Suppressor macrophage (primary cell): ENCODE data around the gene CASR.
A peak's percentile ranks its signal among the peaks of the same experiment; 100 is the strongest.

ENCODE experiments used
- DNase-seq, 4 experiments: peaks; one replicate each; pipeline ENCODE4 v3.0.0-alpha.2; 2020 to 2022

The CASR gene

GRCh38 chr3:122260206-122260605 lies 76.7 kb downstream of the CASR start:
- peak in 2 of 4 experiments; percentile 17 to 34 for DNase-seq

- DNase-seq, result no peak
Observed at GRCh38 chr3:122263058-122263457, 79.6 kb downstream of the CASR start.

GRCh38 chr3:122263974-122264588 lies 80.6 kb downstream of the CASR start:
- DNase-seq, result peak in 1 of 4 experiments; percentile 28

- DNase-seq, result peak in 2 of 4 experiments; percentile 19 to 24
Observed at GRCh38 chr3:122265957-122266356, 82.5 kb downstream of the CASR start.

GRCh38 chr3:122268257-122269024 lies 85.0 kb downstream of the CASR start:
- no peak for DNase-seq

GRCh38 chr3:122269045-122269444 lies 85.6 kb downstream of the CASR start:
- no peak for DNase-seq

GRCh38 chr3:122271246-122271898 lies 87.9 kb downstream of the CASR start:
- DNase-seq, result peak in 1 of 4 experiments; percentile 19

GRCh38 chr3:122272879-122273278 lies 89.4 kb downstream of the CASR start:
- DNase-seq, result peak; percentile 42 to 77 (median 68)

GRCh38 chr3:122273498-122273897 lies 90.0 kb downstream of the CASR start:
- no peak for DNase-seq

GRCh38 chr3:122281891-122282290 lies 98.4 kb downstream of the CASR start:
- DNase-seq, result no peak

- DNase-seq, result no peak
Observed at GRCh38 chr3:122283796-122284445, 100.5 kb downstream of the CASR start.

- no peak for DNase-seq
Observed at GRCh38 chr3:122284486-122284885, 101.0 kb downstream of the CASR start.

GRCh38 chr3:122294359-122294758 lies 110.9 kb downstream of the CASR start:
- DNase-seq, result no peak

GRCh38 chr3:122295266-122296062 lies 112.0 kb downstream of the CASR start:
- peak; percentile 68 to 84 (median 80) for DNase-seq

GRCh38 chr3:122298239-122298638 lies 114.8 kb downstream of the CASR start:
- DNase-seq, result no peak

- no peak for DNase-seq
Observed at GRCh38 chr3:122299215-122299614, 115.7 kb downstream of the CASR start.

GRCh38 chr3:122299872-122300460 lies 116.5 kb downstream of the CASR start:
- DNase-seq, result peak; percentile 74 to 82 (median 77)

GRCh38 chr3:122301063-122301462 lies 117.6 kb downstream of the CASR start:
- DNase-seq, result no peak

GRCh38 chr3:122305818-122306621 lies 122.6 kb downstream of the CASR start:
- peak in 3 of 4 experiments; percentile 31 to 38 (median 33) for DNase-seq

GRCh38 chr3:122306622-122306953 lies 123.1 kb downstream of the CASR start:
- no peak for DNase-seq

- DNase-seq, result no peak
Observed at GRCh38 chr3:122307094-122307687, 123.7 kb downstream of the CASR start.
